K562 (cell line): Measurements from ENCODE around the gene RASEF. TPM values are rescaled to one million over a fixed set of nuclear protein-coding genes. Genes with fewer than 3 reads are reported as not detected.

Experiments
- ATAC-seq: fragments of 200-7000 bp; cut with Tn5 transposase; 3 replicates; pipeline ENCODE4 v1.9.1; 2020; ENCODE audit warnings: moderate library complexity
- BruUV-seq: library from RNA; stranded (reverse); fragments of 400-500 nt; replicated peaks from 2 replicates; lab custom pipeline; 2021; lab: Mats Ljungman, UMichigan
- CTCF ChIA-PET: fragments of 300-600 bp; formaldehyde crosslinking; extraction: SDS; loops from one replicate; lab custom pipeline; 2021; ENCODE audit warnings: low intra/inter-chr PET ratio; lab: Yijun Ruan, JAX
- POLR2A ChIA-PET: fragments of 300-600, 350-650 bp; sonication (Branson Sonifier 250); formaldehyde crosslinking; extraction: SDS; loops from one replicate; lab custom pipeline; 2021; ENCODE audit warnings: antibody characterized with exemption, inconsistent platforms; lab: Yijun Ruan, JAX
- DNase-seq, 4 experiments: peaks; one replicate each; pipeline versions ENCODE4 v3.0.0 to v3.0.0-alpha.2; 2011 to 2018; ENCODE audit warnings: low spot score in 3 of 4, mixed read lengths in 3 of 4; ENCODE audit errors: extremely low read depth in 1 of 4
- FAIRE-seq: peaks from 2 replicates; lab custom pipeline; 2011; peaks lifted over from hg19 to GRCh38; lab: Jason Lieb, UNC
- H2AFZ ChIP-seq: 2 replicates; pipeline ENCODE4 v1.6.0; 2011; ENCODE audit warnings: low read depth, low read length, control low read depth, inconsistent platforms
- H3K27ac ChIP-seq: fragments of 200-600 bp; 3 replicates; pipeline ENCODE4 v1.8.0; 2011; ENCODE audit warnings: low read depth, mild to moderate bottlenecking, control low read depth, inconsistent platforms, low read length, moderate library complexity, mixed read lengths; ENCODE audit errors: extremely low read depth
- H3K27me3 ChIP-seq, 2 experiments: fragments of 300-600 bp in 1 of 2; 2 replicates in 1 of 2; 3 replicates in 1 of 2; pipeline versions ENCODE4 v1.6.0 to v1.8.0; 2011; ENCODE audit warnings: inconsistent platforms in 2 of 2, low read length in 2 of 2, mild to moderate bottlenecking in 1 of 2, mixed read lengths in 1 of 2, moderate library complexity in 1 of 2; ENCODE audit not compliant: control insufficient read depth in 2 of 2, insufficient read depth in 2 of 2
- H3K36me3 ChIP-seq: fragments of 300-600 bp; 3 replicates; pipeline ENCODE4 v1.8.0; 2011; ENCODE audit warnings: mild to moderate bottlenecking, low read length, inconsistent platforms; ENCODE audit not compliant: control insufficient read depth, insufficient read depth
- H3K4me1 ChIP-seq, 2 experiments: fragments of 200-600 bp in 1 of 2; replicated peaks in 1 of 2; 2 replicates in 1 of 2; 3 replicates in 1 of 2; pipeline versions ENCODE4 v1.5.1 to v1.8.0; 2011; ENCODE audit warnings: inconsistent platforms in 2 of 2, low read length in 2 of 2, mild to moderate bottlenecking in 1 of 2, mixed read lengths in 1 of 2, moderate library complexity in 1 of 2; ENCODE audit not compliant: control insufficient read depth in 2 of 2, insufficient read depth in 2 of 2
- H3K4me2 ChIP-seq: 2 replicates; pipeline ENCODE4 v1.6.1; 2011; ENCODE audit warnings: low read length, control low read depth, inconsistent platforms, mixed read lengths; ENCODE audit not compliant: insufficient read depth
- H3K4me3 ChIP-seq: fragments of 200-600 bp; sonication (generic), shearing (Covaris generic); 2 replicates; pipeline ENCODE4 v1.5.1; 2016; ENCODE audit warnings: control low read depth, inconsistent platforms
- H3K79me2 ChIP-seq: fragments of 200-600 bp; 3 replicates; pipeline ENCODE4 v1.8.0; 2011; ENCODE audit warnings: low read length, inconsistent platforms; ENCODE audit not compliant: control insufficient read depth, insufficient read depth
- H3K9ac ChIP-seq, 2 experiments: 2 replicates each; pipeline versions ENCODE4 v1.6.0 to v1.6.1; 2011; ENCODE audit warnings: low read depth in 2 of 2, low read length in 2 of 2, control low read depth in 1 of 2, inconsistent platforms in 1 of 2, mild to moderate bottlenecking in 1 of 2, mixed read lengths in 1 of 2; ENCODE audit not compliant: insufficient read depth in 1 of 2
- H3K9me1 ChIP-seq: one replicate; pipeline ENCODE4 v1.6.0; 2011; ENCODE audit warnings: inconsistent platforms, mild to moderate bottlenecking, low read length, moderate library complexity; ENCODE audit not compliant: control insufficient read depth, insufficient read depth
- H3K9me3 ChIP-seq: replicated peaks from 2 replicates; pipeline ENCODE4 v1.5.1; 2011; ENCODE audit warnings: low read depth, low read length, inconsistent platforms; ENCODE audit not compliant: control insufficient read depth, insufficient read depth
- H4K20me1 ChIP-seq: replicated peaks from 2 replicates; pipeline ENCODE4 v1.6.1; 2011; ENCODE audit warnings: low read length, inconsistent platforms, mixed read lengths; ENCODE audit not compliant: control insufficient read depth, insufficient read depth
- C11orf30 ChIP-seq: fragments of 450-650 bp; IDR thresholded peaks from 2 replicates; pipeline ENCODE4 v1.6.1; 2016; ENCODE audit warnings: low read depth, mild to moderate bottlenecking
- DDX20 ChIP-seq: fragments of 450-650 bp; IDR thresholded peaks from 2 replicates; pipeline ENCODE4 v1.6.1; 2016; ENCODE audit warnings: missing genetic modification characterization, low read depth, mild to moderate bottlenecking, missing compliant biosample characterization, moderate library complexity
- ELF2 ChIP-seq: fragments of 250-450 bp; sonication (Bioruptor Pico); IDR thresholded peaks from 2 replicates; pipeline ENCODE4 v1.5.0; 2021; ENCODE audit warnings: mild to moderate bottlenecking
- HMBOX1 ChIP-seq: sonication (generic); IDR thresholded peaks from 2 replicates; pipeline ENCODE4 v1.6.1; 2016
- KLF16 ChIP-seq: IDR thresholded peaks from 2 replicates; pipeline ENCODE4 v1.6.1; 2016; ENCODE audit warnings: antibody characterized with exemption
- LCOR ChIP-seq: sonication (generic); formaldehyde crosslinking; IDR thresholded peaks from 2 replicates; pipeline ENCODE4 v1.8.0; 2022; ENCODE audit warnings: mild to moderate bottlenecking, missing genetic modification reagents
- PRMT5 ChIP-seq: sonication (generic); formaldehyde crosslinking; IDR thresholded peaks from 2 replicates; pipeline ENCODE4 v1.5.0; 2020; ENCODE audit warnings: missing genetic modification reagents
- PTRF ChIP-seq: fragments of 450-650 bp; IDR thresholded peaks from 2 replicates; pipeline ENCODE4 v1.6.1; 2016; ENCODE audit warnings: mild to moderate bottlenecking, missing genetic modification characterization, missing compliant biosample characterization
- XRCC5 ChIP-seq: fragments of 200-400 bp; formaldehyde crosslinking; IDR thresholded peaks from 2 replicates; pipeline ENCODE4 v1.6.1; 2017; ENCODE audit warnings: low read depth, mild to moderate bottlenecking, low read length
- ZNF77 ChIP-seq: fragments of 250-450 bp; sonication (Bioruptor Pico); IDR thresholded peaks from 2 replicates; pipeline ENCODE4 v1.5.0; 2020
- WGBS: fragments of 100-300 bp; shearing (Covaris generic); methylation state at CpG from one replicate; pipeline ENCODE4 v1.1.6; 2016; ENCODE audit warnings: low coverage, mixed read lengths; ENCODE audit not compliant: insufficient coverage; ENCODE audit errors: missing lambda C conversion rate; 5-methylcytosine and 5-hydroxymethylcytosine counted together
- in situ Hi-C: fragments of 300-500 bp; cut with MboI; formaldehyde crosslinking; loops from 4 replicates; pipeline ENCODE4 v1.15.0; 2018; ENCODE audit warnings: inconsistent platforms, mixed read lengths
- intact Hi-C: fragments of 100-400 bp; cut with micrococcal nuclease; formaldehyde crosslinking; loops from 2 replicates; pipeline ENCODE4 v1.14.2; 2022
- polyA plus RNA-seq, 8 experiments: library from polyadenylated mRNA; depleted of rRNA in 4 of 8; stranded (reverse) in 5 of 8; unstranded in 3 of 8; fragments of >200 nt; fragmentation: Nextera tagmentation in 2 of 8; fragmentation: Illumina TruSeq in 1 of 8; extraction: Ambion mirVana in 2 of 8; extraction: Trizol in 1 of 8; gene quantifications; 2 replicates each; pipeline versions ENCODE4 v1.2.1 to v1.2.3, GENCODE V29; 2011 to 2014; ENCODE audit warnings: inconsistent platforms in 1 of 8, missing spikeins in 1 of 8
- total RNA-seq, 7 experiments: library from RNA; depleted of rRNA in 6 of 7; stranded (reverse); fragments of >200 nt in 6 of 7; fragmentation: Illumina TruSeq in 2 of 7; extraction: Trizol in 2 of 7; gene quantifications; 2 replicates each; pipeline versions ENCODE4 v1.2.1 to v1.2.3, GENCODE V29; 2011 to 2021; ENCODE audit warnings: low replicate concordance in 1 of 7

The RASEF gene
- total and polyA plus RNA-seq, 9 of the 15 experiments (the other 6 are each of a cell fraction or from before 2014, with no cell fraction given) = 0.01 to 0.18 (median 0.11) TPM; not detected in 4

- Histone ChIP-seq H3K79me2 (no peaks in the 10 kb centered on the region), H3K4me3 (no peak overlapping the region), H3K9me3 (no peaks in the 10 kb centered on the region), H3K9me1 (no peaks in the 10 kb centered on the region), H3K27me3 (no peaks in the 10 kb centered on the region), H3K4me2 (no peak overlapping the region), H3K27ac (no peak overlapping the region), H3K36me3 (no peaks in the 10 kb centered on the region), H3K4me1 (no peaks in the 10 kb centered on the region), H4K20me1 (no peaks in the 10 kb centered on the region), H3K9ac (no peak overlapping the region), H2AFZ (no peak overlapping the region)
- TF ChIP-seq C11orf30 = no peak
- TF ChIP-seq PTRF (tag) = no peak
- no peak for TF ChIP-seq KLF16
- no peak for TF ChIP-seq PRMT5 (CRISPR knock-in tag)
- no peak for TF ChIP-seq LCOR
- no peak for TF ChIP-seq ZNF77
- TF ChIP-seq XRCC5 = no peak
- no peak for TF ChIP-seq ELF2 (CRISPR knock-in tag)
- no peak for TF ChIP-seq HMBOX1
- no peak for TF ChIP-seq DDX20 (tag)
- 0% methylated on average over 2 of the region's 2 CpGs for WGBS
- intact Hi-C loops (no loop called here), in situ Hi-C loops (no loop called here)
- POLR2A ChIA-PET = no interaction called here
- FAIRE-seq (no peak), ATAC-seq (no peak), DNase-seq (no peak)
- no TSS peak for BruUV-seq
- CTCF ChIA-PET = no interaction called here
Measured at GRCh38 chr9:83020864-83021263, 42.1 kb downstream of the RASEF start.
